ENCODE data around the gene RESF1. TPM values are rescaled to one million over a fixed set of nuclear protein-coding genes. Genes with fewer than 3 reads are reported as not detected.

The RESF1 gene
- total and polyA plus RNA-seq, 2 of the 13 experiments (the other 11 are each of a cell fraction or from before 2014, with no cell fraction given) = 7.9 to 16.8 TPM

- peak; percentile 83 for TF ChIP-seq ZNF614 (CRISPR knock-in tag; IDR thresholded peaks at IDR 0.05; ENCODE audit: borderline replicate concordance)
- TF ChIP-seq, protein P1, sequence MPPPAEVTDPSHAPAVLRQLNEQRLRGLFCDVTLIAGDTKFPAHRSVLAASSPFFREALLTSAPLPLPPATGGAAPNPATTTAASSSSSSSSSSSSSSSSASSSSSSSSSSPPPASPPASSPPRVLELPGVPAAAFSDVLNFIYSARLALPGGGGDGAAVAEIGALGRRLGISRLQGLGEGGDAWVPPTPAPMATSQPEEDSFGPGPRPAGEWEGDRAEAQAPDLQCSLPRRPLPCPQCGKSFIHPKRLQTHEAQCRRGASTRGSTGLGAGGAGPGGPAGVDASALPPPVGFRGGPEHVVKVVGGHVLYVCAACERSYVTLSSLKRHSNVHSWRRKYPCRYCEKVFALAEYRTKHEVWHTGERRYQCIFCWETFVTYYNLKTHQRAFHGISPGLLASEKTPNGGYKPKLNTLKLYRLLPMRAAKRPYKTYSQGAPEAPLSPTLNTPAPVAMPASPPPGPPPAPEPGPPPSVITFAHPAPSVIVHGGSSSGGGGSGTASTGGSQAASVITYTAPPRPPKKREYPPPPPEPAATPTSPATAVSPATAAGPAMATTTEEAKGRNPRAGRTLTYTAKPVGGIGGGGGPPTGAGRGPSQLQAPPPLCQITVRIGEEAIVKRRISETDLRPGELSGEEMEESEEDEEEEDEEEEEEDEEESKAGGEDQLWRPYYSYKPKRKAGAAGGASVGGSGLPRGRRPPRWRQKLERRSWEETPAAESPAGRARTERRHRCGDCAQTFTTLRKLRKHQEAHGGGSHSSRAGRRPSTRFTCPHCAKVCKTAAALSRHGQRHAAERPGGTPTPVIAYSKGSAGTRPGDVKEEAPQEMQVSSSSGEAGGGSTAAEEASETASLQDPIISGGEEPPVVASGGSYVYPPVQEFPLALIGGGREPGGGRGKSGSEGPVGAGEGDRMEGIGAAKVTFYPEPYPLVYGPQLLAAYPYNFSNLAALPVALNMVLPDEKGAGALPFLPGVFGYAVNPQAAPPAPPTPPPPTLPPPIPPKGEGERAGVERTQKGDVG (CRISPR knock-in tag; IDR thresholded peaks at IDR 0.05; ENCODE audit: borderline replicate concordance) = no peak
- TF ChIP-seq, protein P2, sequence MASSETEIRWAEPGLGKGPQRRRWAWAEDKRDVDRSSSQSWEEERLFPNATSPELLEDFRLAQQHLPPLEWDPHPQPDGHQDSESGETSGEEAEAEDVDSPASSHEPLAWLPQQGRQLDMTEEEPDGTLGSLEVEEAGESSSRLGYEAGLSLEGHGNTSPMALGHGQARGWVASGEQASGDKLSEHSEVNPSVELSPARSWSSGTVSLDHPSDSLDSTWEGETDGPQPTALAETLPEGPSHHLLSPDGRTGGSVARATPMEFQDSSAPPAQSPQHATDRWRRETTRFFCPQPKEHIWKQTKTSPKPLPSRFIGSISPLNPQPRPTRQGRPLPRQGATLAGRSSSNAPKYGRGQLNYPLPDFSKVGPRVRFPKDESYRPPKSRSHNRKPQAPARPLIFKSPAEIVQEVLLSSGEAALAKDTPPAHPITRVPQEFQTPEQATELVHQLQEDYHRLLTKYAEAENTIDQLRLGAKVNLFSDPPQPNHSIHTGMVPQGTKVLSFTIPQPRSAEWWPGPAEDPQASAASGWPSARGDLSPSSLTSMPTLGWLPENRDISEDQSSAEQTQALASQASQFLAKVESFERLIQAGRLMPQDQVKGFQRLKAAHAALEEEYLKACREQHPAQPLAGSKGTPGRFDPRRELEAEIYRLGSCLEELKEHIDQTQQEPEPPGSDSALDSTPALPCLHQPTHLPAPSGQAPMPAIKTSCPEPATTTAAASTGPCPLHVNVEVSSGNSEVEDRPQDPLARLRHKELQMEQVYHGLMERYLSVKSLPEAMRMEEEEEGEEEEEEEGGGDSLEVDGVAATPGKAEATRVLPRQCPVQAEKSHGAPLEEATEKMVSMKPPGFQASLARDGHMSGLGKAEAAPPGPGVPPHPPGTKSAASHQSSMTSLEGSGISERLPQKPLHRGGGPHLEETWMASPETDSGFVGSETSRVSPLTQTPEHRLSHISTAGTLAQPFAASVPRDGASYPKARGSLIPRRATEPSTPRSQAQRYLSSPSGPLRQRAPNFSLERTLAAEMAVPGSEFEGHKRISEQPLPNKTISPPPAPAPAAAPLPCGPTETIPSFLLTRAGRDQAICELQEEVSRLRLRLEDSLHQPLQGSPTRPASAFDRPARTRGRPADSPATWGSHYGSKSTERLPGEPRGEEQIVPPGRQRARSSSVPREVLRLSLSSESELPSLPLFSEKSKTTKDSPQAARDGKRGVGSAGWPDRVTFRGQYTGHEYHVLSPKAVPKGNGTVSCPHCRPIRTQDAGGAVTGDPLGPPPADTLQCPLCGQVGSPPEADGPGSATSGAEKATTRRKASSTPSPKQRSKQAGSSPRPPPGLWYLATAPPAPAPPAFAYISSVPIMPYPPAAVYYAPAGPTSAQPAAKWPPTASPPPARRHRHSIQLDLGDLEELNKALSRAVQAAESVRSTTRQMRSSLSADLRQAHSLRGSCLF (CRISPR knock-in tag; IDR thresholded peaks at IDR 0.05; ENCODE audit: borderline replicate concordance) = no peak
- TF ChIP-seq KLF12 (CRISPR knock-in tag; IDR thresholded peaks at IDR 0.05; ENCODE audit: borderline replicate concordance) = peak; percentile 26; the same call in 1 of the 2 replicates
- no peak for TF ChIP-seq ZBTB1 (CRISPR knock-in tag; IDR thresholded peaks at IDR 0.05; ENCODE audit: borderline replicate concordance)
- no peak for TF ChIP-seq SOX6 (IDR thresholded peaks at IDR 0.05)
- peak; percentile 54; the same call in 1 of the 2 replicates for TF ChIP-seq SOX6 (CRISPR knock-in tag; IDR thresholded peaks at IDR 0.05)
- TF ChIP-seq RFX1 (IDR thresholded peaks at IDR 0.05) = no peak
- peak; percentile 88 for TF ChIP-seq ZNF205 (CRISPR knock-in tag; IDR thresholded peaks at IDR 0.05)
- no peak for TF ChIP-seq SATB2 (CRISPR knock-in tag; IDR thresholded peaks at IDR 0.05)
- TF ChIP-seq RBFOX2 (IDR thresholded peaks at IDR 0.05; ENCODE audit: low read depth, low read length) = peak; percentile 86
- TF ChIP-seq SNAPC2 (CRISPR knock-in tag; IDR thresholded peaks at IDR 0.05) = no peak
- no peak for TF ChIP-seq DNMT1 (CRISPR knock-in tag; IDR thresholded peaks at IDR 0.05)
- no peak for TF ChIP-seq HOXD1 (CRISPR knock-in tag; IDR thresholded peaks at IDR 0.05)
- TF ChIP-seq TSC22D2 (CRISPR knock-in tag; IDR thresholded peaks at IDR 0.05; ENCODE audit: borderline replicate concordance) = peak; percentile 69; the same call in 1 of the 2 replicates
- TF ChIP-seq ZNF564 (CRISPR knock-in tag; IDR thresholded peaks at IDR 0.05) = no peak
- no peak for TF ChIP-seq ZNF207 (IDR thresholded peaks at IDR 0.05; ENCODE audit: borderline replicate concordance)
- no peak for TF ChIP-seq ZNF441 (CRISPR knock-in tag; IDR thresholded peaks at IDR 0.05; ENCODE audit: borderline replicate concordance)
- no peak for TF ChIP-seq CENPX (CRISPR knock-in tag; IDR thresholded peaks at IDR 0.05)
- TF ChIP-seq POLR2A (IDR thresholded peaks at IDR 0.05; ENCODE audit: insufficient read depth in 1 of 2, low read depth in 2 of 2, low read length in 2 of 2) = peak; percentile 60 to 64
- TF ChIP-seq PHF5A (CRISPR knock-in tag; IDR thresholded peaks at IDR 0.05; ENCODE audit: low read depth, unreplicated experiment) = no peak
- no peak for TF ChIP-seq HDAC6 (IDR thresholded peaks at IDR 0.05; ENCODE audit: low read depth, low read length)
- TF ChIP-seq, protein P3, sequence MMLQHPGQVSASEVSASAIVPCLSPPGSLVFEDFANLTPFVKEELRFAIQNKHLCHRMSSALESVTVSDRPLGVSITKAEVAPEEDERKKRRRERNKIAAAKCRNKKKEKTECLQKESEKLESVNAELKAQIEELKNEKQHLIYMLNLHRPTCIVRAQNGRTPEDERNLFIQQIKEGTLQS (CRISPR knock-in tag; IDR thresholded peaks at IDR 0.05) = no peak
Measured at GRCh38 chr12:31959161-31959700, at the start of gene RESF1 (continued).
